ENCODE results near the gene PCDHB11. TPM values are rescaled to one million over a fixed set of nuclear protein-coding genes. Genes with fewer than 3 reads are reported as not detected.
"Not testable (repeated sequence)": the region's sequence is repeated elsewhere in the genome, so short reads cannot be mapped to it uniquely, and the experiment has no call there.

The PCDHB11 gene
- polyA plus RNA-seq, 1 donor from 2014 or later = 2.7 TPM

- H3K4me3 ChIP-seq (ENCODE audit: low read length) = no peak overlapping the region
- no peak for TF ChIP-seq TAF1 (IDR thresholded peaks at IDR 0.05; ENCODE audit: low read depth)
- no peak for TF ChIP-seq EP300 (conservative IDR thresholded peaks at IDR 0.05; ENCODE audit: poor library complexity, severe bottlenecking)
- TF ChIP-seq CTCF (IDR thresholded peaks at IDR 0.05; ENCODE audit: poor library complexity, severe bottlenecking) = no peak
- no peak for TF ChIP-seq EZH2 (IDR thresholded peaks at IDR 0.05; ENCODE audit: borderline replicate concordance, insufficient read depth, low read length, poor library complexity, severe bottlenecking)
- TF ChIP-seq POLR2AphosphoS5 (IDR thresholded peaks at IDR 0.05) = no peak
- TF ChIP-seq REST (IDR thresholded peaks at IDR 0.05; ENCODE audit: borderline replicate concordance) = no peak
- no peak for TF ChIP-seq RAD21 (conservative IDR thresholded peaks at IDR 0.05)
- no peak for TF ChIP-seq MXI1 (conservative IDR thresholded peaks at IDR 0.05; ENCODE audit: poor library complexity, severe bottlenecking)
- TF ChIP-seq SMC3 (conservative IDR thresholded peaks at IDR 0.05; ENCODE audit: poor library complexity) = no peak
Measured at GRCh38 chr5:141150224-141150992, 49.0 kb upstream of the PCDHB11 start.

DNA sequence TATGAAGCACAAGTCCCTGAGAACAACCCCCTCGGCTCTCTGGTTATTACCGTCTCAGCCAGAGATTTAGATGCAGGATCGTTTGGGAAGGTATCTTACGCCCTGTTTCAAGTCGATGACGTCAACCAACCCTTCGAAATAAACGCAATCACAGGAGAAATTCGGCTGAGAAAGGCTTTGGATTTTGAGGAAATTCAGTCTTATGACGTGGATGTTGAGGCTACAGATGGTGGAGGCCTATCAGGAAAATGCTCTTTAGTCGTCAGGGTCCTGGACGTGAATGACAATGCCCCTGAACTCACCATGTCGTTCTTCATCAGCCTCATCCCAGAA is 48.5 kb upstream of the PCDHB11 start:
- H3K9me3 ChIP-seq (ENCODE audit: low read length) = peaks cover 21% of the 10 kb centered on the region
- TF ChIP-seq EP300 (conservative IDR thresholded peaks at IDR 0.05; ENCODE audit: poor library complexity, severe bottlenecking) (no peak), REST (IDR thresholded peaks at IDR 0.05; ENCODE audit: borderline replicate concordance) (no peak), CTCF (IDR thresholded peaks at IDR 0.05; ENCODE audit: poor library complexity, severe bottlenecking) (no peak), EZH2 (IDR thresholded peaks at IDR 0.05; ENCODE audit: borderline replicate concordance, insufficient read depth, low read length, poor library complexity, severe bottlenecking) (no peak), MXI1 (conservative IDR thresholded peaks at IDR 0.05; ENCODE audit: poor library complexity, severe bottlenecking) (no peak), TAF1 (IDR thresholded peaks at IDR 0.05; ENCODE audit: low read depth) (no peak), RAD21 (conservative IDR thresholded peaks at IDR 0.05) (no peak), POLR2AphosphoS5 (IDR thresholded peaks at IDR 0.05) (no peak), SMC3 (conservative IDR thresholded peaks at IDR 0.05; ENCODE audit: poor library complexity) (no peak)

More at GRCh38 chr5:141150224-141150992, 49.0 kb upstream of the PCDHB11 start:
- no peak overlapping the region for H3K4me2 ChIP-seq (ENCODE audit: low read length)
- H2AFZ ChIP-seq (ENCODE audit: low read depth, low read length) = no peak overlapping the region
- H4K20me1 ChIP-seq (ENCODE audit: insufficient read depth) = no peaks in the 10 kb centered on the region
- H3K9me2 ChIP-seq (ENCODE audit: insufficient read depth, low read length) = no peaks in the 10 kb centered on the region
- H3K27ac ChIP-seq (ENCODE audit: low read length) = no peak overlapping the region
- no peaks in the 10 kb centered on the region for H3K27me3 ChIP-seq (ENCODE audit: insufficient read depth, low read depth, low read length)
- H3K36me3 ChIP-seq (ENCODE audit: insufficient read depth, low read length) = peaks cover 11% of the 10 kb centered on the region
- H3F3A ChIP-seq (ENCODE audit: insufficient read depth, low read length, poor library complexity, severe bottlenecking) = no peaks in the 10 kb centered on the region
- H3K79me2 ChIP-seq (replicated peaks; ENCODE audit: insufficient read depth, low read length) = no peaks in the 10 kb centered on the region
- peaks cover 15% of the 10 kb centered on the region for H3K9me3 ChIP-seq (ENCODE audit: low read length)
- no peak overlapping the region for H3K9ac ChIP-seq (ENCODE audit: low read length)

DNA sequence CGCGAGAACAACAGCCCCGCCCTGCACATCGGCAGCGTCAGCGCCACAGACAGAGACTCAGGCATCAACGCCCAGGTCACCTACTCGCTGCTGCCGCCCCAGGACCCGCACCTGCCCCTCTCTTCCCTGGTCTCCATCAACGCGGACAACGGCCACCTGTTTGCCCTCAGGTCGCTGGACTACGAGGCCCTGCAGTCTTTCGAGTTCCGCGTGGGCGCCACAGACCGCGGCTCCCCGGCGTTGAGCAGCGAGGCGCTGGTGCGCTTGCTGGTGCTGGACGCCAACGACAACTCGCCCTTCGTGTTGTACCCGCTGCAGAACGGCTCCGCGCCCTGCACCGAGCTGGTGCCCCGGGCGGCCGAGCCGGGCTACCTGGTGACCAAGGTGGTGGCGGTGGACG is 47.8 kb upstream of the PCDHB11 start:
- H3F3A ChIP-seq (ENCODE audit: insufficient read depth, low read length, poor library complexity, severe bottlenecking); H3K27ac ChIP-seq (ENCODE audit: low read length); H3K4me2 ChIP-seq (ENCODE audit: low read length); H2AFZ ChIP-seq (ENCODE audit: low read depth, low read length); H3K27me3 ChIP-seq (ENCODE audit: insufficient read depth, low read depth, low read length); H3K4me3 ChIP-seq (ENCODE audit: low read length); H3K79me2 ChIP-seq (replicated peaks; ENCODE audit: insufficient read depth, low read length); H3K9me2 ChIP-seq (ENCODE audit: insufficient read depth, low read length); H4K20me1 ChIP-seq (ENCODE audit: insufficient read depth); H3K9ac ChIP-seq (ENCODE audit: low read length): not testable (repeated sequence)
- Histone ChIP-seq H3K9me3 (ENCODE audit: low read length) (peaks cover 27% of the 10 kb centered on the region), H3K36me3 (ENCODE audit: insufficient read depth, low read length) (peaks cover 11% of the 10 kb centered on the region)

More for the DNA sequence above, 48.5 kb upstream of the PCDHB11 start:
- Histone ChIP-seq H3K4me2 (ENCODE audit: low read length) (no peak overlapping the region), H2AFZ (ENCODE audit: low read depth, low read length) (no peak overlapping the region), H3K9ac (ENCODE audit: low read length) (no peak overlapping the region), H3K27ac (ENCODE audit: low read length) (no peak overlapping the region), H3K27me3 (ENCODE audit: insufficient read depth, low read depth, low read length) (no peaks in the 10 kb centered on the region), H3K79me2 (replicated peaks; ENCODE audit: insufficient read depth, low read length) (no peaks in the 10 kb centered on the region), H3F3A (ENCODE audit: insufficient read depth, low read length, poor library complexity, severe bottlenecking) (no peaks in the 10 kb centered on the region), H3K4me3 (ENCODE audit: low read length) (no peak overlapping the region), H4K20me1 (ENCODE audit: insufficient read depth) (no peaks in the 10 kb centered on the region), H3K36me3 (ENCODE audit: insufficient read depth, low read length) (peaks cover 11% of the 10 kb centered on the region), H3K9me2 (ENCODE audit: insufficient read depth, low read length) (no peaks in the 10 kb centered on the region)

All from neural cell (in vitro differentiated cells).